Heart right ventricle (tissue), 16 donors: Measurements from ENCODE around the gene NEURL3. TPM values are rescaled to one million over a fixed set of nuclear protein-coding genes. Genes with fewer than 3 reads are reported as not detected.

Source experiments
- ATAC-seq, 8 donors: fragments of 200-7000 bp; cut with Tn5 transposase; one replicate each; pipeline ENCODE4 v1.9.1; 2020; ENCODE audit warnings: mild to moderate bottlenecking in 8 of 8, moderate library complexity in 8 of 8, moderate number of reproducible peaks in 1 of 8
- DNase-seq, 2 donors: peaks; one replicate each; pipeline ENCODE4 v3.0.0-alpha.2; 2020
- H3K27ac ChIP-seq, 10 donors: fragments of 200-600 bp; sonication (generic) in 2 of 10; one replicate each; pipeline versions ENCODE4 v1.5.0 to v1.8.0; 2020 to 2022; ENCODE audit warnings: mild to moderate bottlenecking in 3 of 10
- H3K27me3 ChIP-seq, 7 donors: fragments of 200-600 bp; one replicate each; pipeline ENCODE4 v1.8.0; 2021 to 2022; ENCODE audit warnings: mild to moderate bottlenecking in 2 of 7
- H3K36me3 ChIP-seq, 9 donors: fragments of 200-600 bp; sonication (generic) in 1 of 9; one replicate each; pipeline versions ENCODE4 v1.5.0 to v1.8.0; 2020 to 2022; ENCODE audit warnings: mild to moderate bottlenecking in 2 of 9
- H3K4me1 ChIP-seq, 9 donors: fragments of 200-600 bp; sonication (generic) in 1 of 9; one replicate each; pipeline versions ENCODE4 v1.5.0 to v1.8.0; 2020 to 2022; ENCODE audit warnings: mild to moderate bottlenecking in 4 of 9
- H3K4me3 ChIP-seq, 10 donors: fragments of 200-600 bp; sonication (generic) in 2 of 10; one replicate each; pipeline versions ENCODE4 v1.5.0 to v1.8.0; 2020 to 2022; ENCODE audit warnings: mild to moderate bottlenecking in 7 of 10, moderate library complexity in 2 of 10
- H3K9me3 ChIP-seq, 11 donors: fragments of 200-600 bp in 10 of 11; sonication (generic) in 2 of 11; one replicate each; pipeline versions ENCODE4 v1.5.0 to v1.8.0; 2013 to 2022; ENCODE audit warnings: mild to moderate bottlenecking in 2 of 11, control low read depth in 1 of 11, moderate library complexity in 1 of 11
- WGBS, 2 donors: extraction: QIAGEN DNeasy Blood & Tissue Kit; methylation state at CpG; one replicate each; pipeline ENCODE4 v1.1.7; 2013; ENCODE audit warnings: inconsistent platforms in 1 of 2; 5-methylcytosine and 5-hydroxymethylcytosine counted together
- intact Hi-C, 10 donors: fragments of 100-400 bp; cut with DNase I; formaldehyde crosslinking; loops; one replicate each; pipeline versions ENCODE4 v1.11.1 to v1.14.2; 2022
- polyA plus RNA-seq, 2 donors: library from polyadenylated mRNA; stranded (reverse); fragments of 200-250 nt; gene quantifications; one replicate each; pipeline ENCODE4 v1.2.3, GENCODE V29; 2013
- total RNA-seq, 10 donors: library from RNA; stranded (reverse); fragmentation: NEBNext Ultra II Directional in 3 of 10; extraction: Animal tissue kit (Norgen Biotek cat#: 25700) in 3 of 10; gene quantifications; one replicate each; pipeline versions ENCODE4 v1.2.1 to v1.2.4, GENCODE V29; 2021 to 2023
- TF ChIP-seq, protein P1 (sequence below), 9 donors: fragments of 200-600 bp; sonication (generic) in 2 of 9; IDR thresholded peaks; one replicate each; pipeline versions ENCODE4 v1.5.0 to v1.8.0; 2021 to 2022; ENCODE audit warnings: antibody characterized with exemption in 9 of 9, mild to moderate bottlenecking in 5 of 9, moderate library complexity in 1 of 9
- donor health status: Arrhythmogenic right ventricular cardiomyopathy.
- donor health status: ischemic (EF 13 %, LVEDD 7.1; RV severe dilation, severe dysfunction).
- donor health status: healthy with polysubstance abuse.
- donor health status: DM: no; HTN: yes; CAD: no.
- donor health status: DM: no; HTN: no; CAD: no.
- donor health status: ischemic (EF 25% LVEDD 6.9; RV normal size, moderate dysfunction).
- donor health status: ischemic (EF 25% LVEDD 5.7; RV mildly dilated, moderate dysfunction).
- donor health status: healthy.
- donor health status: DM: yes; HTN: yes; CAD: no.
- donor health status: Ischemic cardiomyopathy.
- donor health status: ischemic (EF 35%, LVEDD 5.7; RV mildly dilated, moderate dysfunction).
- donor health status: nonischemic (EF 11% LVEDD 7.7; RV severe dilation, severe dysfunction).
- donor health status: DM: yes; HTN: yes; CAD: no.
- donor health status: PGD.
- donor health status: ischemic (EF 29% LVEDD 5.4; RV normal size, mild dysfunction).
- donor health status: nonischemic (EF 23%, LVEDD 6.1; RV moderate dilation, normal function).

Gene NEURL3
- total and polyA plus RNA-seq, 12 donors = 0.06 to 0.67 (median 0.30) TPM; not detected in 8

- peak in 3 of 8 donors; percentile 9 to 38 (median 24) for ATAC-seq
- Histone ChIP-seq H3K27me3 (no peaks in the 10 kb centered on the region), H3K4me1 (peaks cover 6 to 50% (median 17%) of the 10 kb centered on the region in 9 donors), H3K36me3 (peaks cover 7 to 82% (median 58%) of the 10 kb centered on the region in 9 donors), H3K9me3 (no peaks in the 10 kb centered on the region), H3K27ac (peak overlapping the region in 1 of 10 donors; percentile 26), H3K4me3 (no peak overlapping the region)
- TF ChIP-seq, protein P1, sequence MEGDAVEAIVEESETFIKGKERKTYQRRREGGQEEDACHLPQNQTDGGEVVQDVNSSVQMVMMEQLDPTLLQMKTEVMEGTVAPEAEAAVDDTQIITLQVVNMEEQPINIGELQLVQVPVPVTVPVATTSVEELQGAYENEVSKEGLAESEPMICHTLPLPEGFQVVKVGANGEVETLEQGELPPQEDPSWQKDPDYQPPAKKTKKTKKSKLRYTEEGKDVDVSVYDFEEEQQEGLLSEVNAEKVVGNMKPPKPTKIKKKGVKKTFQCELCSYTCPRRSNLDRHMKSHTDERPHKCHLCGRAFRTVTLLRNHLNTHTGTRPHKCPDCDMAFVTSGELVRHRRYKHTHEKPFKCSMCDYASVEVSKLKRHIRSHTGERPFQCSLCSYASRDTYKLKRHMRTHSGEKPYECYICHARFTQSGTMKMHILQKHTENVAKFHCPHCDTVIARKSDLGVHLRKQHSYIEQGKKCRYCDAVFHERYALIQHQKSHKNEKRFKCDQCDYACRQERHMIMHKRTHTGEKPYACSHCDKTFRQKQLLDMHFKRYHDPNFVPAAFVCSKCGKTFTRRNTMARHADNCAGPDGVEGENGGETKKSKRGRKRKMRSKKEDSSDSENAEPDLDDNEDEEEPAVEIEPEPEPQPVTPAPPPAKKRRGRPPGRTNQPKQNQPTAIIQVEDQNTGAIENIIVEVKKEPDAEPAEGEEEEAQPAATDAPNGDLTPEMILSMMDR (IDR thresholded peaks at IDR 0.05) = peak in 8 of 9 donors; percentile 15 to 62 (median 48)
- no peak for DNase-seq
- intact Hi-C loops = loop anchor here in 2 of 10 donors (5.0 to 10.0 kb wide), 2 partner anchors 78 to 215 kb away; partner anchors contain the start of gene CNNM4 (in 1 of the 2)
- 69 to 80% methylated on average over 51 to 60 of the region's 61 CpGs for WGBS, 2 donors
Observed at GRCh38 chr2:96549967-96550786, 45.0 kb upstream of the NEURL3 start.

- Histone ChIP-seq H3K27ac (peak overlapping the region in 1 of 10 donors; percentile 26), H3K4me3 (no peak overlapping the region), H3K9me3 (no peaks in the 10 kb centered on the region), H3K4me1 (peaks cover 4 to 51% (median 16%) of the 10 kb centered on the region in 9 donors), H3K36me3 (peaks cover 7 to 89% (median 58%) of the 10 kb centered on the region in 9 donors), H3K27me3 (no peaks in the 10 kb centered on the region)
- no peak for ATAC-seq
- WGBS, 2 donors = 88% methylated on average over 4 of the region's 4 CpGs
- intact Hi-C loops = loop anchor here in 1 of 10 donors (10.0 kb wide), 1 partner anchor 215 kb away; the partner anchor contains the start of gene CNNM4
- TF ChIP-seq, protein P1 (IDR thresholded peaks at IDR 0.05) = no peak
- DNase-seq = no peak
Observed at GRCh38 chr2:96549466-96549785, 44.3 kb upstream of the NEURL3 start.

- 89 to 91% methylated on average over 24 of the region's 24 CpGs for WGBS, 2 donors
- TF ChIP-seq, protein P1 (IDR thresholded peaks at IDR 0.05) = no peak
- Histone ChIP-seq H3K9me3 (no peaks in the 10 kb centered on the region), H3K4me3 (no peak overlapping the region), H3K36me3 (peaks cover 7 to 94% (median 58%) of the 10 kb centered on the region in 9 donors), H3K27ac (peak overlapping the region in 2 of 10 donors; percentile 22 to 26), H3K27me3 (no peaks in the 10 kb centered on the region), H3K4me1 (peaks cover 0 to 51% (median 10%) of the 10 kb centered on the region in 9 donors)
- DNase-seq (no peak), ATAC-seq (no peak)
- intact Hi-C loops = loop anchor here in 1 of 10 donors (10.0 kb wide), 1 partner anchor 216 kb away; the partner anchor contains the start of gene CNNM4
Observed at GRCh38 chr2:96548558-96549465, 43.7 kb upstream of the NEURL3 start.

- H3K4me1 ChIP-seq = peaks cover 0 to 59% (median 7%) of the 10 kb centered on the region in 9 donors
- DNase-seq (no peak), ATAC-seq (no peak)
- 79 to 82% methylated on average over 6 of the region's 6 CpGs for WGBS, 2 donors
- TF ChIP-seq, protein P1 (IDR thresholded peaks at IDR 0.05) = no peak
- H3K4me3 ChIP-seq = no peak overlapping the region
- peaks cover 7 to 98% (median 58%) of the 10 kb centered on the region in 9 donors for H3K36me3 ChIP-seq
- H3K9me3 ChIP-seq = no peaks in the 10 kb centered on the region
- H3K27ac ChIP-seq = no peak overlapping the region
- intact Hi-C loops = loop anchor here in 1 of 10 donors (10.0 kb wide), 1 partner anchor 217 kb away; the partner anchor contains the start of gene CNNM4
- no peaks in the 10 kb centered on the region for H3K27me3 ChIP-seq
Observed at GRCh38 chr2:96547731-96548171, 42.6 kb upstream of the NEURL3 start.
